CD14-positive monocyte (primary cell): Measurements from ENCODE around the gene MGLL. TPM values are rescaled to one million over a fixed set of nuclear protein-coding genes. Genes with fewer than 3 reads are reported as not detected.

Experiments used
- DNase-seq, 3 donors: peaks; one replicate each; pipeline ENCODE4 v3.0.0-alpha.2; 2011 to 2022
- H2AFZ ChIP-seq: 2 replicates; pipeline ENCODE4 v1.6.0; 2012; ENCODE audit warnings: mild to moderate bottlenecking, low read depth, low read length, inconsistent platforms; ENCODE audit not compliant: insufficient read depth, poor library complexity, severe bottlenecking
- H3K27ac ChIP-seq, 2 donors: 1 replicate in 1 of 2; 2 replicates in 1 of 2; pipeline ENCODE4 v1.5.1; 2012 to 2013; ENCODE audit warnings: low read length in 2 of 2, control low read depth in 1 of 2, inconsistent platforms in 1 of 2, low read depth in 1 of 2, mild to moderate bottlenecking in 1 of 2
- H3K27me3 ChIP-seq, 2 donors: one replicate each; pipeline versions ENCODE4 v1.6.0 to v1.6.1; 2011 to 2013; ENCODE audit warnings: low read length in 2 of 2; ENCODE audit not compliant: control insufficient read depth in 2 of 2, insufficient read depth in 2 of 2
- H3K36me3 ChIP-seq, 2 donors: replicated peaks in 1 of 2; 1 replicate in 1 of 2; 2 replicates in 1 of 2; pipeline versions ENCODE4 v1.5.1 to v1.6.1; 2012 to 2013; ENCODE audit warnings: low read length in 2 of 2, control low read depth in 1 of 2, inconsistent platforms in 1 of 2, mild to moderate bottlenecking in 1 of 2; ENCODE audit not compliant: insufficient read depth in 2 of 2, control insufficient read depth in 1 of 2
- H3K4me1 ChIP-seq, 2 donors: 1 replicate in 1 of 2; 2 replicates in 1 of 2; pipeline versions ENCODE4 v1.5.1 to v1.6.1; 2012 to 2013; ENCODE audit warnings: low read length in 2 of 2, control low read depth in 1 of 2, inconsistent platforms in 1 of 2, mild to moderate bottlenecking in 1 of 2, moderate library complexity in 1 of 2; ENCODE audit not compliant: insufficient read depth in 2 of 2, control insufficient read depth in 1 of 2
- H3K4me2 ChIP-seq: replicated peaks from 2 replicates; pipeline ENCODE3; 2012; ENCODE audit warnings: low read length, moderate library complexity, mild to moderate bottlenecking; ENCODE audit not compliant: poor library complexity, severe bottlenecking; ENCODE audit errors: extremely low read depth
- H3K4me3 ChIP-seq, 3 experiments: fragments of 200-600 bp in 1 of 3; sonication (generic) in 1 of 3; replicated peaks in 1 of 3; 1 replicate in 2 of 3; 2 replicates in 1 of 3; pipeline ENCODE4 v1.5.1; 2011 to 2013; ENCODE audit warnings: low read length in 3 of 3, mild to moderate bottlenecking in 3 of 3, control low read depth in 2 of 3, low read depth in 2 of 3, inconsistent platforms in 1 of 3, moderate library complexity in 1 of 3
- H3K79me2 ChIP-seq: 2 replicates; pipeline ENCODE4 v1.6.0; 2012; ENCODE audit warnings: mild to moderate bottlenecking, control low read depth, inconsistent platforms, low read length, moderate library complexity; ENCODE audit not compliant: insufficient read depth
- H3K9ac ChIP-seq: 2 replicates; pipeline ENCODE4 v1.6.0; 2017; ENCODE audit warnings: low read length, mild to moderate bottlenecking; ENCODE audit not compliant: insufficient read depth, poor library complexity, severe bottlenecking
- H3K9me3 ChIP-seq, 2 donors: replicated peaks in 1 of 2; 1 replicate in 1 of 2; 2 replicates in 1 of 2; pipeline versions ENCODE4 v1.5.1 to v1.6.1; 2012 to 2013; ENCODE audit warnings: low read length in 2 of 2, control low read depth in 1 of 2; ENCODE audit not compliant: control insufficient read depth in 1 of 2, insufficient read depth in 1 of 2
- H4K20me1 ChIP-seq: 2 replicates; pipeline ENCODE4 v1.6.0; 2012; ENCODE audit warnings: mild to moderate bottlenecking, low read length, control low read depth, moderate library complexity; ENCODE audit not compliant: insufficient read depth
- H3K27ac Mint-ChIP-seq, 7 donors: one replicate each; pipeline ENCODE4 v1.8.0; 2020; ENCODE audit warnings: mild to moderate bottlenecking in 7 of 7, mixed read lengths in 7 of 7, moderate library complexity in 6 of 7, inconsistent platforms in 2 of 7
- H3K27me3 Mint-ChIP-seq, 3 donors: one replicate each; pipeline ENCODE4 v1.8.0; 2021 to 2022; ENCODE audit warnings: low read depth in 3 of 3, mild to moderate bottlenecking in 3 of 3, mixed read lengths in 3 of 3, moderate library complexity in 3 of 3, inconsistent platforms in 1 of 3
- H3K36me3 Mint-ChIP-seq, 2 donors: one replicate each; pipeline ENCODE4 v1.8.0; 2020; ENCODE audit warnings: mixed read lengths in 2 of 2, inconsistent platforms in 1 of 2, mild to moderate bottlenecking in 1 of 2
- H3K4me1 Mint-ChIP-seq: one replicate; pipeline ENCODE4 v1.8.0; 2020; ENCODE audit warnings: mild to moderate bottlenecking, mixed read lengths
- H3K4me3 Mint-ChIP-seq, 2 donors: one replicate each; pipeline ENCODE4 v1.8.0; 2020; ENCODE audit warnings: mild to moderate bottlenecking in 2 of 2, mixed read lengths in 2 of 2, moderate library complexity in 1 of 2
- H3K9me3 Mint-ChIP-seq, 7 donors: one replicate each; pipeline ENCODE4 v1.8.0; 2020 to 2022; ENCODE audit warnings: mixed read lengths in 7 of 7, mild to moderate bottlenecking in 6 of 7, moderate library complexity in 6 of 7, inconsistent platforms in 2 of 7
- WGBS: methylation state at CpG from one replicate; pipeline ENCODE4 v1.1.5; 2013; ENCODE audit warnings: missing lambda C conversion rate; ENCODE audit not compliant: insufficient coverage; 5-methylcytosine and 5-hydroxymethylcytosine counted together
- intact Hi-C, 2 donors: fragments of 100-400 bp; cut with micrococcal nuclease; formaldehyde crosslinking; loops; one replicate each; pipeline versions ENCODE4 v1.15.0 to v1.15.1; 2023
- polyA plus RNA-seq, 3 donors: library from polyadenylated mRNA; depleted of rRNA in 1 of 3; unstranded in 2 of 3; stranded (reverse) in 1 of 3; fragments of 300-500 nt in 2 of 3; fragments of >200 nt in 1 of 3; fragmentation: Illumina TruSeq in 2 of 3; gene quantifications; 1 replicate in 2 of 3; 2 replicates in 1 of 3; pipeline ENCODE4 v1.2.3, GENCODE V29; 2012 to 2021
- TF ChIP-seq, protein P1 (sequence below): fragments of 200-600 bp; IDR thresholded peaks from one replicate; pipeline ENCODE4 v1.8.0; 2022; ENCODE audit warnings: antibody characterized with exemption, mild to moderate bottlenecking

The MGLL gene
- polyA plus RNA-seq, 3 donors, result 4.4 to 10.0 (median 6.4) TPM

- peaks cover 0 to 2% (median 0%) of the 10 kb centered on the region in 3 donors for H3K27me3 Mint-ChIP-seq
- Histone ChIP-seq H4K20me1 (no peaks in the 10 kb centered on the region), H3K9me3 (no peaks in the 10 kb centered on the region), H3K36me3 (no peaks in the 10 kb centered on the region), H3K79me2 (no peaks in the 10 kb centered on the region), H3K4me3 (no peak overlapping the region), H3K4me1 (peaks cover under 1 to 3% of the 10 kb centered on the region in 2 donors), H3K27me3 (no peaks in the 10 kb centered on the region), H3K9ac (no peak overlapping the region), H3K27ac (no peak overlapping the region), H3K4me2 (no peak overlapping the region), H2AFZ (no peak overlapping the region)
- no peak for DNase-seq
- no peaks in the 10 kb centered on the region for H3K36me3 Mint-ChIP-seq
- no peak overlapping the region for H3K27ac Mint-ChIP-seq
- TF ChIP-seq, protein P1, sequence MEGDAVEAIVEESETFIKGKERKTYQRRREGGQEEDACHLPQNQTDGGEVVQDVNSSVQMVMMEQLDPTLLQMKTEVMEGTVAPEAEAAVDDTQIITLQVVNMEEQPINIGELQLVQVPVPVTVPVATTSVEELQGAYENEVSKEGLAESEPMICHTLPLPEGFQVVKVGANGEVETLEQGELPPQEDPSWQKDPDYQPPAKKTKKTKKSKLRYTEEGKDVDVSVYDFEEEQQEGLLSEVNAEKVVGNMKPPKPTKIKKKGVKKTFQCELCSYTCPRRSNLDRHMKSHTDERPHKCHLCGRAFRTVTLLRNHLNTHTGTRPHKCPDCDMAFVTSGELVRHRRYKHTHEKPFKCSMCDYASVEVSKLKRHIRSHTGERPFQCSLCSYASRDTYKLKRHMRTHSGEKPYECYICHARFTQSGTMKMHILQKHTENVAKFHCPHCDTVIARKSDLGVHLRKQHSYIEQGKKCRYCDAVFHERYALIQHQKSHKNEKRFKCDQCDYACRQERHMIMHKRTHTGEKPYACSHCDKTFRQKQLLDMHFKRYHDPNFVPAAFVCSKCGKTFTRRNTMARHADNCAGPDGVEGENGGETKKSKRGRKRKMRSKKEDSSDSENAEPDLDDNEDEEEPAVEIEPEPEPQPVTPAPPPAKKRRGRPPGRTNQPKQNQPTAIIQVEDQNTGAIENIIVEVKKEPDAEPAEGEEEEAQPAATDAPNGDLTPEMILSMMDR, result no peak
- H3K9me3 Mint-ChIP-seq, result no peaks in the 10 kb centered on the region
- H3K4me1 Mint-ChIP-seq, result peaks cover 4% of the 10 kb centered on the region
- no peak overlapping the region for H3K4me3 Mint-ChIP-seq
- WGBS, result 95% methylated on average over 16 of the region's 18 CpGs
- intact Hi-C loops, result no loop called here
These were observed 112.0 kb downstream of the MGLL start for GRCh38 chr3:127710155-127710941.

GRCh38 chr3:127709320-127710060 lies 112.8 kb downstream of the MGLL start:
- intact Hi-C loops, result no loop called here
- Histone ChIP-seq H3K4me2 (no peak overlapping the region), H3K4me3 (no peak overlapping the region), H3K9ac (no peak overlapping the region), H3K36me3 (no peaks in the 10 kb centered on the region), H3K9me3 (no peaks in the 10 kb centered on the region), H3K27me3 (no peaks in the 10 kb centered on the region), H3K79me2 (no peaks in the 10 kb centered on the region), H3K27ac (no peak overlapping the region), H2AFZ (no peak overlapping the region), H4K20me1 (no peaks in the 10 kb centered on the region), H3K4me1 (no peaks in the 10 kb centered on the region)
- Mint-ChIP-seq H3K27ac (peak overlapping the region in 1 of 7 donors; percentile 70), H3K4me3 (no peak overlapping the region), H3K4me1 (no peaks in the 10 kb centered on the region), H3K9me3 (no peaks in the 10 kb centered on the region), H3K36me3 (peaks cover 0 to 2% of the 10 kb centered on the region in 2 donors), H3K27me3 (peaks cover 0 to 1% (median 0%) of the 10 kb centered on the region in 3 donors)
- DNase-seq, result no peak
- WGBS, result no CpG with 5 or more reads among the region's 3 CpGs
- TF ChIP-seq, protein P1, result no peak
